ENCODE data around the gene UBE2Q2. TPM values are rescaled to one million over a fixed set of nuclear protein-coding genes. Genes with fewer than 3 reads are reported as not detected.

Gene UBE2Q2
- total and polyA plus RNA-seq, 9 of the 15 experiments (the other 6 are each of a cell fraction or from before 2014, with no cell fraction given), result 6.2 to 24.0 (median 16.2) TPM

- TF ChIP-seq MNT (conservative IDR thresholded peaks at IDR 0.05), result peak; percentile 12 to 44; a peak in 1 of 4 replicates
- 0 out of 2 replicates have a peak, but pooled peaks have one; percentile 27 for TF ChIP-seq CREM (IDR thresholded peaks at IDR 0.05; ENCODE audit: low read depth)
- TF ChIP-seq RAD21 (CRISPR knock-in tag; conservative IDR thresholded peaks at IDR 0.05 in 1 of 2, IDR thresholded peaks at IDR 0.05 in 1 of 2), result peak; percentile 86 to 94
- TF ChIP-seq MAFK (IDR thresholded peaks at IDR 0.05; ENCODE audit: low read length), result 0 out of 2 replicates have a peak, but pooled peaks have one; percentile 3
- TF ChIP-seq STAG1 (CRISPR knock-in tag; IDR thresholded peaks at IDR 0.05; ENCODE audit: borderline replicate concordance), result peak; percentile 20; the same call in 1 of the 2 replicates
- TF ChIP-seq SMC3 (conservative IDR thresholded peaks at IDR 0.05; ENCODE audit: insufficient read depth, low read depth, low read length), result peak; percentile 64
- no peak for TF ChIP-seq MTA3 (IDR thresholded peaks at IDR 0.05; ENCODE audit: borderline replicate concordance)
- TF ChIP-seq MYC (IDR thresholded peaks at IDR 0.05; ENCODE audit: low read depth, low read length), result peak; percentile 60
- TF ChIP-seq MYC (CRISPR knock-in tag; IDR thresholded peaks at IDR 0.05; ENCODE audit: borderline replicate concordance, low read depth), result no peak
- TF ChIP-seq EGR1 (conservative IDR thresholded peaks at IDR 0.05), result peak; percentile 36; the same call in 1 of the 2 replicates
- no peak for TF ChIP-seq KLF16 (IDR thresholded peaks at IDR 0.05)
- TF ChIP-seq E2F8 (IDR thresholded peaks at IDR 0.05; ENCODE audit: low read depth, partially characterized antibody), result peak; percentile 41
- 0 out of 2 replicates have a peak, but pooled peaks have one; percentile 21 for TF ChIP-seq JUND (IDR thresholded peaks at IDR 0.05; ENCODE audit: borderline replicate concordance, low read depth, low read length)
- no peak for TF ChIP-seq JUND (tag; IDR thresholded peaks at IDR 0.05; ENCODE audit: borderline replicate concordance, low read depth, low read length)
- TF ChIP-seq JUNB (CRISPR knock-in tag; conservative IDR thresholded peaks at IDR 0.05), result no peak
- TF ChIP-seq ARID2 (IDR thresholded peaks at IDR 0.05), result 0 out of 2 replicates have a peak, but pooled peaks have one; percentile 48
- TF ChIP-seq PKNOX1 (IDR thresholded peaks at IDR 0.05), result no peak
- peak; percentile 97 for TF ChIP-seq ZNF384 (IDR thresholded peaks at IDR 0.05; ENCODE audit: low read depth, low read length)
Measured at GRCh38 chr15:75921732-75922703, 78.8 kb downstream of the UBE2Q2 start (continued).

Data from K562 (cell line).